Chondrocyte (in vitro differentiated cells): Measurements from ENCODE around the gene ILK. TPM values are rescaled to one million over a fixed set of nuclear protein-coding genes. Genes with fewer than 3 reads are reported as not detected.

Experiments
- DNase-seq: peaks from one replicate; pipeline ENCODE4 v3.0.0; 2021; ENCODE audit warnings: mixed read lengths, low spot score
- H3K27ac Mint-ChIP-seq: one replicate; pipeline ENCODE4 v1.8.0; 2021; ENCODE audit warnings: mild to moderate bottlenecking, moderate library complexity, mixed read lengths; ENCODE audit not compliant: unreplicated experiment
- H3K27me3 Mint-ChIP-seq: 2 replicates; pipeline ENCODE4 v1.8.0; 2021; ENCODE audit warnings: low read depth, mixed read lengths
- H3K36me3 Mint-ChIP-seq: 2 replicates; pipeline ENCODE4 v1.8.0; 2021; ENCODE audit warnings: low read depth, mixed read lengths
- H3K4me1 Mint-ChIP-seq: 2 replicates; pipeline ENCODE4 v1.8.0; 2021; ENCODE audit warnings: low read depth, mild to moderate bottlenecking, mixed read lengths
- H3K4me3 Mint-ChIP-seq: one replicate; pipeline ENCODE4 v1.8.0; 2021; ENCODE audit warnings: mild to moderate bottlenecking, moderate library complexity, mixed read lengths; ENCODE audit not compliant: unreplicated experiment
- H3K9me3 Mint-ChIP-seq: 2 replicates; pipeline ENCODE4 v1.8.0; 2021; ENCODE audit warnings: low read depth, mixed read lengths
- total RNA-seq: library from RNA; stranded (reverse); gene quantifications from 3 replicates; pipeline ENCODE4 v1.2.1, GENCODE V29; 2021
- TF ChIP-seq, protein P1 (sequence below): fragments of 200-600 bp; sonication (generic); IDR thresholded peaks from 2 replicates; pipeline ENCODE4 v1.5.0; 2021; ENCODE audit warnings: antibody characterized with exemption, mild to moderate bottlenecking, moderate library complexity

ILK gene
- total RNA-seq, 1 donor from 2014 or later: 258 TPM

GRCh38 chr11:6657346-6657745 lies 53.8 kb downstream of the ILK start:
- DNase-seq: no peak

GRCh38 chr11:6658647-6659046 lies 55.1 kb downstream of the ILK start:
- TF ChIP-seq, protein P1, sequence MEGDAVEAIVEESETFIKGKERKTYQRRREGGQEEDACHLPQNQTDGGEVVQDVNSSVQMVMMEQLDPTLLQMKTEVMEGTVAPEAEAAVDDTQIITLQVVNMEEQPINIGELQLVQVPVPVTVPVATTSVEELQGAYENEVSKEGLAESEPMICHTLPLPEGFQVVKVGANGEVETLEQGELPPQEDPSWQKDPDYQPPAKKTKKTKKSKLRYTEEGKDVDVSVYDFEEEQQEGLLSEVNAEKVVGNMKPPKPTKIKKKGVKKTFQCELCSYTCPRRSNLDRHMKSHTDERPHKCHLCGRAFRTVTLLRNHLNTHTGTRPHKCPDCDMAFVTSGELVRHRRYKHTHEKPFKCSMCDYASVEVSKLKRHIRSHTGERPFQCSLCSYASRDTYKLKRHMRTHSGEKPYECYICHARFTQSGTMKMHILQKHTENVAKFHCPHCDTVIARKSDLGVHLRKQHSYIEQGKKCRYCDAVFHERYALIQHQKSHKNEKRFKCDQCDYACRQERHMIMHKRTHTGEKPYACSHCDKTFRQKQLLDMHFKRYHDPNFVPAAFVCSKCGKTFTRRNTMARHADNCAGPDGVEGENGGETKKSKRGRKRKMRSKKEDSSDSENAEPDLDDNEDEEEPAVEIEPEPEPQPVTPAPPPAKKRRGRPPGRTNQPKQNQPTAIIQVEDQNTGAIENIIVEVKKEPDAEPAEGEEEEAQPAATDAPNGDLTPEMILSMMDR: no peak
- peaks cover 17% of the 10 kb centered on the region for H3K4me1 Mint-ChIP-seq
- no peak overlapping the region for H3K27ac Mint-ChIP-seq
- no peaks in the 10 kb centered on the region for H3K9me3 Mint-ChIP-seq
- no peak for DNase-seq
- no peak overlapping the region for H3K4me3 Mint-ChIP-seq
- no peaks in the 10 kb centered on the region for H3K27me3 Mint-ChIP-seq
- no peaks in the 10 kb centered on the region for H3K36me3 Mint-ChIP-seq

More at GRCh38 chr11:6657346-6657745, 53.8 kb downstream of the ILK start:
- H3K9me3 Mint-ChIP-seq: no peaks in the 10 kb centered on the region
- no peaks in the 10 kb centered on the region for H3K36me3 Mint-ChIP-seq
- H3K4me1 Mint-ChIP-seq: peaks cover 10% of the 10 kb centered on the region
- H3K27me3 Mint-ChIP-seq: no peaks in the 10 kb centered on the region
- no peak overlapping the region for H3K4me3 Mint-ChIP-seq
- H3K27ac Mint-ChIP-seq: no peak overlapping the region
- TF ChIP-seq, protein P1: no peak

Other genes with a start within 250 kb of the ILK start
- 81.1 to 102 TPM (median 99.4 TPM) in 3 replicates for gene SMPD1, start 213.3 kb upstream of the ILK start, total RNA-seq
- gene APBB1, start 184.7 kb upstream of the ILK start, total RNA-seq: 34.5 to 42.5 TPM (median 36.4 TPM) in 3 replicates
- 2.6 to 3.8 TPM (median 3.2 TPM) in 3 replicates for gene HPX, start 162.8 kb upstream of the ILK start, total RNA-seq
- 27.2 to 36.9 TPM (median 27.6 TPM) in 3 replicates for gene TRIM3, start 129.8 kb upstream of the ILK start, total RNA-seq
- 57.7 to 61.4 TPM (median 57.7 TPM) in 3 replicates for gene ARFIP2, start 122.4 kb upstream of the ILK start, total RNA-seq
- 27.4 to 34.1 TPM (median 28.7 TPM) in 3 replicates for gene TIMM10B, start 122.3 kb upstream of the ILK start, total RNA-seq
- 3.8 to 7.4 TPM (median 5.8 TPM) in 3 replicates for gene DNHD1, start 106.5 kb upstream of the ILK start, total RNA-seq
- 12.8 to 15.7 TPM (median 15.1 TPM) in 3 replicates for gene RRP8, start 158 bp upstream of the ILK start, total RNA-seq
- 80.9 to 124 TPM (median 82.8 TPM) in 3 replicates for gene TAF10, start 8.4 kb downstream of the ILK start, total RNA-seq
- 89.2 to 103 TPM (median 101 TPM) in 3 replicates for gene TPP1, start 15.6 kb downstream of the ILK start, total RNA-seq
- gene DCHS1, start 52.0 kb downstream of the ILK start, total RNA-seq: 33.1 to 34.6 TPM (median 33.4 TPM) in 3 replicates
- 45.5 to 79.0 TPM (median 48.6 TPM) in 3 replicates for gene MRPL17, start 79.6 kb downstream of the ILK start, total RNA-seq
- 0.07 to 0.21 TPM in 2 of 3 replicates, not detected in the other for gene OR2AG2, start 168.2 kb downstream of the ILK start, total RNA-seq
- gene OR2AG1, start 179.2 kb downstream of the ILK start, total RNA-seq: not detected in 3 replicates
- gene OR6A2, start 195.9 kb downstream of the ILK start, total RNA-seq: 0.19 to 0.23 TPM in 2 of 3 replicates, not detected in the other
- gene OR10A5, start 241.9 kb downstream of the ILK start, total RNA-seq: not detected in 3 replicates